GM19468 (cell line): ENCODE results near the gene MAN2A1.
A peak's percentile ranks its signal among the peaks of the same experiment; 100 is the strongest.

Experiments
- ATAC-seq: cut with Tn5 transposase; IDR thresholded peaks from one replicate; pipeline ENCODE4 v1.9.1; 2021; ENCODE audit warnings: mild to moderate bottlenecking, moderate library complexity, moderate number of reproducible peaks; ENCODE audit not compliant: unreplicated experiment; ENCODE audit errors: extremely low read depth

The MAN2A1 gene

GRCh38 chr5:109703829-109704228 is 14.1 kb downstream of the MAN2A1 start:
- ATAC-seq, result no peak

- ATAC-seq, result no peak
These were observed 14.7 kb downstream of the MAN2A1 start for GRCh38 chr5:109704282-109704952.

GRCh38 chr5:109705596-109705995 is 15.9 kb downstream of the MAN2A1 start:
- no peak for ATAC-seq

- no peak for ATAC-seq
These were observed 16.4 kb downstream of the MAN2A1 start for GRCh38 chr5:109706095-109706494.

GRCh38 chr5:109707531-109707930 is 17.8 kb downstream of the MAN2A1 start:
- no peak for ATAC-seq

- ATAC-seq, result no peak
These were observed 19.1 kb downstream of the MAN2A1 start for GRCh38 chr5:109708813-109709212.

GRCh38 chr5:109709225-109709624 is 19.5 kb downstream of the MAN2A1 start:
- no peak for ATAC-seq

- ATAC-seq, result no peak
These were observed 21.9 kb downstream of the MAN2A1 start for GRCh38 chr5:109711673-109712072.

- ATAC-seq, result no peak
These were observed 23.7 kb downstream of the MAN2A1 start for GRCh38 chr5:109713453-109713852.

GRCh38 chr5:109714592-109714991 is 24.9 kb downstream of the MAN2A1 start:
- ATAC-seq, result no peak

GRCh38 chr5:109718216-109718615 is 28.5 kb downstream of the MAN2A1 start:
- no peak for ATAC-seq

- no peak for ATAC-seq
These were observed 28.9 kb downstream of the MAN2A1 start for GRCh38 chr5:109718632-109719031.

- no peak for ATAC-seq
These were observed 30.3 kb downstream of the MAN2A1 start for GRCh38 chr5:109719978-109720377.

GRCh38 chr5:109721741-109722140 is 32.0 kb downstream of the MAN2A1 start:
- no peak for ATAC-seq

GRCh38 chr5:109723606-109724005 is 33.9 kb downstream of the MAN2A1 start:
- no peak for ATAC-seq

GRCh38 chr5:109725135-109725534 is 35.4 kb downstream of the MAN2A1 start:
- ATAC-seq, result no peak

- peak; percentile 85 for ATAC-seq
These were observed 50.3 kb downstream of the MAN2A1 start for GRCh38 chr5:109739741-109740728.

- no peak for ATAC-seq
These were observed 51.2 kb downstream of the MAN2A1 start for GRCh38 chr5:109740966-109741365.

GRCh38 chr5:109741390-109741789 is 51.7 kb downstream of the MAN2A1 start:
- no peak for ATAC-seq

- no peak for ATAC-seq
These were observed 53.4 kb downstream of the MAN2A1 start for GRCh38 chr5:109743041-109743531.

GRCh38 chr5:109743770-109744212 is 54.1 kb downstream of the MAN2A1 start:
- no peak for ATAC-seq
